ENCODE measurements around the gene PCDH9.

Gene PCDH9

GRCh38 chr13:66343224-66343828 lies 886.8 kb downstream of the PCDH9 start:
- Histone ChIP-seq H3K4me2 (ENCODE audit: low read length) (no peak overlapping the region), H3K36me3 (ENCODE audit: insufficient read depth, low read length) (no peaks in the 10 kb centered on the region), H3K9me3 (replicated peaks; ENCODE audit: low read length) (no peaks in the 10 kb centered on the region), H3K4me1 (ENCODE audit: control insufficient read depth, insufficient read depth, low read length) (peaks cover 10% of the 10 kb centered on the region), H3K4me3 (ENCODE audit: low read length) (no peak overlapping the region), H3K27me3 (ENCODE audit: control insufficient read depth, insufficient read depth, low read length) (no peaks in the 10 kb centered on the region), H3K9ac (ENCODE audit: low read depth, low read length) (no peak overlapping the region)

GRCh38 chr13:66341635-66342377 lies 888.3 kb downstream of the PCDH9 start:
- no peak overlapping the region for H3K4me3 ChIP-seq (ENCODE audit: low read length)
- no peak overlapping the region for H3K9ac ChIP-seq (ENCODE audit: low read depth, low read length)
- no peaks in the 10 kb centered on the region for H3K27me3 ChIP-seq (ENCODE audit: control insufficient read depth, insufficient read depth, low read length)
- no peaks in the 10 kb centered on the region for H3K9me3 ChIP-seq (replicated peaks; ENCODE audit: low read length)
- no peak overlapping the region for H3K4me2 ChIP-seq (ENCODE audit: low read length)
- no peaks in the 10 kb centered on the region for H3K36me3 ChIP-seq (ENCODE audit: insufficient read depth, low read length)
- peaks cover 10% of the 10 kb centered on the region for H3K4me1 ChIP-seq (ENCODE audit: control insufficient read depth, insufficient read depth, low read length)

- no peaks in the 10 kb centered on the region for H3K36me3 ChIP-seq (ENCODE audit: insufficient read depth, low read length)
- no peak overlapping the region for H3K4me2 ChIP-seq (ENCODE audit: low read length)
- H3K4me1 ChIP-seq (ENCODE audit: control insufficient read depth, insufficient read depth, low read length), result peaks cover 10% of the 10 kb centered on the region
- no peaks in the 10 kb centered on the region for H3K27me3 ChIP-seq (ENCODE audit: control insufficient read depth, insufficient read depth, low read length)
- no peak overlapping the region for H3K9ac ChIP-seq (ENCODE audit: low read depth, low read length)
- H3K4me3 ChIP-seq (ENCODE audit: low read length), result no peak overlapping the region
- H3K9me3 ChIP-seq (replicated peaks; ENCODE audit: low read length), result no peaks in the 10 kb centered on the region
Observed at GRCh38 chr13:66339214-66339613, 890.9 kb downstream of the PCDH9 start.

- H3K9me3 ChIP-seq (replicated peaks; ENCODE audit: low read length), result no peaks in the 10 kb centered on the region
- H3K4me3 ChIP-seq (ENCODE audit: low read length), result no peak overlapping the region
- H3K27me3 ChIP-seq (ENCODE audit: control insufficient read depth, insufficient read depth, low read length), result no peaks in the 10 kb centered on the region
- no peak overlapping the region for H3K4me2 ChIP-seq (ENCODE audit: low read length)
- H3K36me3 ChIP-seq (ENCODE audit: insufficient read depth, low read length), result no peaks in the 10 kb centered on the region
- H3K4me1 ChIP-seq (ENCODE audit: control insufficient read depth, insufficient read depth, low read length), result peaks cover 10% of the 10 kb centered on the region
- no peak overlapping the region for H3K9ac ChIP-seq (ENCODE audit: low read depth, low read length)
Observed at GRCh38 chr13:66338542-66338941, 891.6 kb downstream of the PCDH9 start.

GRCh38 chr13:66335626-66336025 lies 894.5 kb downstream of the PCDH9 start:
- Histone ChIP-seq H3K4me2 (ENCODE audit: low read length) (no peak overlapping the region), H3K9me3 (replicated peaks; ENCODE audit: low read length) (no peaks in the 10 kb centered on the region), H3K4me3 (ENCODE audit: low read length) (no peak overlapping the region), H3K4me1 (ENCODE audit: control insufficient read depth, insufficient read depth, low read length) (no peaks in the 10 kb centered on the region), H3K9ac (ENCODE audit: low read depth, low read length) (no peak overlapping the region), H3K27me3 (ENCODE audit: control insufficient read depth, insufficient read depth, low read length) (no peaks in the 10 kb centered on the region), H3K36me3 (ENCODE audit: insufficient read depth, low read length) (no peaks in the 10 kb centered on the region)

GRCh38 chr13:66329988-66330451 lies 900.1 kb downstream of the PCDH9 start:
- Histone ChIP-seq H3K9ac (ENCODE audit: low read depth, low read length) (no peak overlapping the region), H3K27me3 (ENCODE audit: control insufficient read depth, insufficient read depth, low read length) (no peaks in the 10 kb centered on the region), H3K36me3 (ENCODE audit: insufficient read depth, low read length) (no peaks in the 10 kb centered on the region), H3K9me3 (replicated peaks; ENCODE audit: low read length) (no peaks in the 10 kb centered on the region), H3K4me1 (ENCODE audit: control insufficient read depth, insufficient read depth, low read length) (peaks cover 12% of the 10 kb centered on the region), H3K4me2 (ENCODE audit: low read length) (peak overlapping the region; percentile 34), H3K4me3 (ENCODE audit: low read length) (no peak overlapping the region)

GRCh38 chr13:66328476-66328875 lies 901.7 kb downstream of the PCDH9 start:
- Histone ChIP-seq H3K4me3 (ENCODE audit: low read length) (no peak overlapping the region), H3K36me3 (ENCODE audit: insufficient read depth, low read length) (no peaks in the 10 kb centered on the region), H3K4me2 (ENCODE audit: low read length) (no peak overlapping the region), H3K27me3 (ENCODE audit: control insufficient read depth, insufficient read depth, low read length) (no peaks in the 10 kb centered on the region), H3K9me3 (replicated peaks; ENCODE audit: low read length) (no peaks in the 10 kb centered on the region), H3K4me1 (ENCODE audit: control insufficient read depth, insufficient read depth, low read length) (peaks cover 12% of the 10 kb centered on the region), H3K9ac (ENCODE audit: low read depth, low read length) (no peak overlapping the region)

- no peaks in the 10 kb centered on the region for H3K36me3 ChIP-seq (ENCODE audit: insufficient read depth, low read length)
Observed at GRCh38 chr13:66323745-66324347, 906.3 kb downstream of the PCDH9 start.

GRCh38 chr13:66322936-66323335 lies 907.2 kb downstream of the PCDH9 start:
- H3K4me3 ChIP-seq (ENCODE audit: low read length), result no peak overlapping the region
- H3K36me3 ChIP-seq (ENCODE audit: insufficient read depth, low read length), result no peaks in the 10 kb centered on the region
- no peaks in the 10 kb centered on the region for H3K4me1 ChIP-seq (ENCODE audit: control insufficient read depth, insufficient read depth, low read length)
- H3K4me2 ChIP-seq (ENCODE audit: low read length), result no peak overlapping the region
- no peaks in the 10 kb centered on the region for H3K9me3 ChIP-seq (replicated peaks; ENCODE audit: low read length)
- H3K27me3 ChIP-seq (ENCODE audit: control insufficient read depth, insufficient read depth, low read length), result no peaks in the 10 kb centered on the region
- no peak overlapping the region for H3K9ac ChIP-seq (ENCODE audit: low read depth, low read length)

More at GRCh38 chr13:66323745-66324347, 906.3 kb downstream of the PCDH9 start:
- Histone ChIP-seq H3K4me2 (ENCODE audit: low read length) (no peak overlapping the region), H3K9me3 (replicated peaks; ENCODE audit: low read length) (no peaks in the 10 kb centered on the region), H3K4me1 (ENCODE audit: control insufficient read depth, insufficient read depth, low read length) (no peaks in the 10 kb centered on the region), H3K4me3 (ENCODE audit: low read length) (no peak overlapping the region), H3K9ac (ENCODE audit: low read depth, low read length) (no peak overlapping the region), H3K27me3 (ENCODE audit: control insufficient read depth, insufficient read depth, low read length) (no peaks in the 10 kb centered on the region)

- Histone ChIP-seq H3K9ac (ENCODE audit: low read depth, low read length) (no peak overlapping the region), H3K9me3 (replicated peaks; ENCODE audit: low read length) (no peaks in the 10 kb centered on the region), H3K4me2 (ENCODE audit: low read length) (no peak overlapping the region), H3K27me3 (ENCODE audit: control insufficient read depth, insufficient read depth, low read length) (no peaks in the 10 kb centered on the region), H3K36me3 (ENCODE audit: insufficient read depth, low read length) (no peaks in the 10 kb centered on the region), H3K4me3 (ENCODE audit: low read length) (no peak overlapping the region), H3K4me1 (ENCODE audit: control insufficient read depth, insufficient read depth, low read length) (no peaks in the 10 kb centered on the region)
Observed at GRCh38 chr13:66322193-66322740, 907.9 kb downstream of the PCDH9 start.

- H3K4me2 ChIP-seq (ENCODE audit: low read length), result no peak overlapping the region
- no peaks in the 10 kb centered on the region for H3K27me3 ChIP-seq (ENCODE audit: control insufficient read depth, insufficient read depth, low read length)
- no peaks in the 10 kb centered on the region for H3K36me3 ChIP-seq (ENCODE audit: insufficient read depth, low read length)
- no peak overlapping the region for H3K9ac ChIP-seq (ENCODE audit: low read depth, low read length)
- H3K4me3 ChIP-seq (ENCODE audit: low read length), result no peak overlapping the region
- H3K9me3 ChIP-seq (replicated peaks; ENCODE audit: low read length), result no peaks in the 10 kb centered on the region
- peaks cover 21% of the 10 kb centered on the region for H3K4me1 ChIP-seq (ENCODE audit: control insufficient read depth, insufficient read depth, low read length)
Observed at GRCh38 chr13:66314911-66315310, 915.2 kb downstream of the PCDH9 start.
